Activated T-cell treated with anti-CD3 and anti-CD28 coated beads, Interleukin-2, amount 50 U/mL, for 72 hours (primary cell): ENCODE data around the gene KCNK17. TPM values are rescaled to one million over a fixed set of nuclear protein-coding genes. Genes with fewer than 3 reads are reported as not detected.
A peak's percentile ranks its signal among the peaks of the same experiment; 100 is the strongest.
"Not testable (repeated sequence)": the region's sequence is repeated elsewhere in the genome, so short reads cannot be mapped to it uniquely, and the experiment has no call there.

Source experiments
- ATAC-seq, 2 donors: fragments of 150-1000 bp; cut with Tn5 transposase; replicated peaks in 1 of 2; 2 replicates each; pipeline ENCODE4 v1.10.0; 2021; ENCODE audit warnings: moderate library complexity in 2 of 2, mild to moderate bottlenecking in 1 of 2
- DNase-seq, 2 donors: peaks; one replicate each; pipeline ENCODE4 v3.0.0; 2021 to 2022; ENCODE audit warnings: mixed read lengths in 1 of 2
- H3K27ac Mint-ChIP-seq: one replicate; pipeline ENCODE4 v1.8.0; 2022; ENCODE audit warnings: mild to moderate bottlenecking, moderate library complexity, mixed read lengths
- H3K27me3 Mint-ChIP-seq: one replicate; pipeline ENCODE4 v1.8.0; 2022; ENCODE audit warnings: low read depth, mixed read lengths
- H3K36me3 Mint-ChIP-seq, 2 donors: one replicate each; pipeline ENCODE4 v1.8.0; 2022; ENCODE audit warnings: mixed read lengths in 2 of 2, mild to moderate bottlenecking in 1 of 2; ENCODE audit not compliant: insufficient read depth in 2 of 2
- H3K4me1 Mint-ChIP-seq: one replicate; pipeline ENCODE4 v1.8.0; 2022; ENCODE audit warnings: low read depth, mixed read lengths
- H3K4me3 Mint-ChIP-seq, 2 donors: one replicate each; pipeline ENCODE4 v1.8.0; 2022; ENCODE audit warnings: mild to moderate bottlenecking in 2 of 2, mixed read lengths in 2 of 2, moderate library complexity in 2 of 2
- H3K9me3 Mint-ChIP-seq, 2 donors: one replicate each; pipeline ENCODE4 v1.8.0; 2022; ENCODE audit warnings: mixed read lengths in 2 of 2
- total RNA-seq, 2 donors: library from RNA; stranded (reverse); gene quantifications; one replicate each; pipeline ENCODE4 v1.2.3, GENCODE V29; 2022

KCNK17 gene
- total RNA-seq, 2 donors from 2014 or later: not detected

DNA sequence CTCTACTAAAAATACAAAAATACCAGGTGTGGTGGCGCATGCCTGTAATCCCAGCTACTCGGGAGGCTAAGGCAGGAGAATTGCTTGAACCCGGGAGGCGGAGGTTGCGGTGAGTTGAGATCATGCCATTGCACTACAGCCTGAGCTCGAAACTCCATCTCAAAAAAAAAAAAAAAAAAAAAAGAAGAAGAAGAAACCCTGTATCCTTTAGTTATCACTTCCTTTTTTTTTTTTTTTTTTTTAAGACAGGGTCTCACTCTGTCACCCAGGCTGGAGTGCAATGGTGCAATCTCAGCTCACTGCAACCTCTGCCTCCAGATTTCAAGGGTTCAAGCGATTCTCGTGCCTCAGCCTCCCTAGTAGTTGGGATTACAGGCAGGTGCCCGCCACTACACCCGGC lies 27.6 kb downstream of the KCNK17 start:
- not testable (repeated sequence) for ATAC-seq, H3K27ac Mint-ChIP-seq, DNase-seq, H3K4me3 Mint-ChIP-seq, H3K4me1 Mint-ChIP-seq, H3K9me3 Mint-ChIP-seq, H3K36me3 Mint-ChIP-seq
- peaks cover 17% of the 10 kb centered on the region for H3K27me3 Mint-ChIP-seq

DNA sequence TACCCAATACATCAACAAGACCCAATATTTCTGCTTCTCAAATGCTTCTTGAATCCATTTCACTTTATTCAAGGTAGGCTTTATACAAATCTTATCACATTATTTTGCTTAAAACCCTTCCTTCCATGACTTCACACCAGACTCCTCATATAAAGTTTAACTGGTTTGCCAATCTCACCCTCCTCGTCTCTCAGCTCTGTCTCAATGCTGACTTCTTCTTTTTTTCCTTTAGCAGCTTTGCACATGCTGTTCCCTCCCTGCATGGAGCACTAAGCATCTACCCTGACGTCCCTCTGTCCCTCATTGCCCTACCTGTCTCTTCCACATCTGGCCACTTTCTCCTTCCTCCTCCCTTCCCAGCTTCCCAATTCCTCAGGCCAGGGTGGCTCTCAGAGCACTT lies 31.4 kb downstream of the KCNK17 start:
- peaks cover 14% of the 10 kb centered on the region for H3K27me3 Mint-ChIP-seq
- no peak overlapping the region for H3K27ac Mint-ChIP-seq
- no peak overlapping the region for H3K4me3 Mint-ChIP-seq
- no peak for ATAC-seq
- no peak for DNase-seq
- no peaks in the 10 kb centered on the region for H3K36me3 Mint-ChIP-seq
- no peaks in the 10 kb centered on the region for H3K9me3 Mint-ChIP-seq
- no peaks in the 10 kb centered on the region for H3K4me1 Mint-ChIP-seq

DNA sequence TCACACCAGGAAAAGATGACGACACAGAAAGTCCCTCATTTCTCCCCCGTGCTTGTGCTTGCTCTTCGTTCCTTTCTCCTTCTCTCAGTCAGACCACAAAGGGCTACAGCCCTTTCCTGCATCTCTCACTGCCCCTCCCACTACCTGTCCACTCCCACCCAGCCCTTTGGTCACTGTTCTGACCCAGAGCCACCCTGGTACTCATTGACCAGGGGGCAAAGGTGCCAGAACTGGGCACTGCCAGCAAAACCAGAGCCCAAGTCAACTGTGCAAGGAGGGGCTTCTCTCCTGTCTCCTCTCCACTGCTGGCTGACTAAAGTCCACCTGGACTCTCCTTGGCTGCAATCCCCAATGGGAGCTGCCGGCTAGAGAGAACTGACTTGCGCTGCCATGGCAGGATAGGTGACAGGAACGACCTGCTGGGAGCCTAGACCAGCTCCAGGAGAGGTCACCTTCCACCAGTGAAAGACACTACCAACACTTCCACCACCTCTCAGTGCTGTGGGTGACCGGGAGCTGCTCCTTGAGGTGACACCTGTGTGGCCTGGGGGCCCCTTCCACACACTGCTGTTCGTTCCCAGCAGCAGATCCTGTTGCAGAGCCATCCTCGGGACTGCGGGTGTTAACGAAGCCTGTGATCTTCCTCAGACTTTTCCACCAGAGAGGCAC lies 32.8 kb downstream of the KCNK17 start:
- DNase-seq (no peak), ATAC-seq (no peak)
- Mint-ChIP-seq H3K27me3 (peaks cover 20% of the 10 kb centered on the region), H3K9me3 (no peaks in the 10 kb centered on the region), H3K4me1 (no peaks in the 10 kb centered on the region), H3K4me3 (no peak overlapping the region), H3K36me3 (no peaks in the 10 kb centered on the region), H3K27ac (no peak overlapping the region)

DNA sequence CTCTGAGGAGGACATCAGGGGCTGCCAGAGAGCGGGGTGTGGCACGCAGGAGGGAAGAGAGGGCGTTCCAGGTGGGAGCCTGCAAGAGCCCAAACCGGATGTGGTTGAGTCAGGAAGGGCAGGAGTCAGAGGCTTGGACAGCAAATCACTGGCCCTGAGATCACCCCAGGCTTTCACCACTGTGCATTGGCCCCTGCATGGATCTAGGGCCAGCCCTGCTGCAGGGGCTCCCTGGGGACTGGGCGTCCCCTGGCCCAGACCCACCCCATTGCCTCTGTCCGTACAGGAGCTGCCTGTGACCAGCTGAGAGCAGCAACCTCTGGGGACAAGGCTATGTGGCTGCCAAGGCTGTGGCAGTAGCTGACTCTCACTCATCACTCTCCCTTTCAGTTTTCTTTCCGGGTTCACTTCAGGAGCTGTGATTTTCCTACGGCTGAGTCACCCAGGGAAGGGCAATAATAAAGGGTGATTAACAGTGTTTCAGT lies 33.9 kb downstream of the KCNK17 start:
- ATAC-seq (no peak), DNase-seq (no peak)
- no peak overlapping the region for H3K27ac Mint-ChIP-seq
- H3K4me1 Mint-ChIP-seq: no peaks in the 10 kb centered on the region
- no peaks in the 10 kb centered on the region for H3K36me3 Mint-ChIP-seq
- H3K4me3 Mint-ChIP-seq: no peak overlapping the region
- peaks cover 20% of the 10 kb centered on the region for H3K27me3 Mint-ChIP-seq
- H3K9me3 Mint-ChIP-seq: no peaks in the 10 kb centered on the region

- no peaks in the 10 kb centered on the region for H3K4me1 Mint-ChIP-seq
- peaks cover 20% of the 10 kb centered on the region for H3K27me3 Mint-ChIP-seq
- H3K9me3 Mint-ChIP-seq: no peaks in the 10 kb centered on the region
- no peaks in the 10 kb centered on the region for H3K36me3 Mint-ChIP-seq
- DNase-seq (no peak), ATAC-seq (no peak)
- H3K27ac Mint-ChIP-seq: no peak overlapping the region
- no peak overlapping the region for H3K4me3 Mint-ChIP-seq
Observed at GRCh38 chr6:39279539-39279938, 34.7 kb downstream of the KCNK17 start.

DNA sequence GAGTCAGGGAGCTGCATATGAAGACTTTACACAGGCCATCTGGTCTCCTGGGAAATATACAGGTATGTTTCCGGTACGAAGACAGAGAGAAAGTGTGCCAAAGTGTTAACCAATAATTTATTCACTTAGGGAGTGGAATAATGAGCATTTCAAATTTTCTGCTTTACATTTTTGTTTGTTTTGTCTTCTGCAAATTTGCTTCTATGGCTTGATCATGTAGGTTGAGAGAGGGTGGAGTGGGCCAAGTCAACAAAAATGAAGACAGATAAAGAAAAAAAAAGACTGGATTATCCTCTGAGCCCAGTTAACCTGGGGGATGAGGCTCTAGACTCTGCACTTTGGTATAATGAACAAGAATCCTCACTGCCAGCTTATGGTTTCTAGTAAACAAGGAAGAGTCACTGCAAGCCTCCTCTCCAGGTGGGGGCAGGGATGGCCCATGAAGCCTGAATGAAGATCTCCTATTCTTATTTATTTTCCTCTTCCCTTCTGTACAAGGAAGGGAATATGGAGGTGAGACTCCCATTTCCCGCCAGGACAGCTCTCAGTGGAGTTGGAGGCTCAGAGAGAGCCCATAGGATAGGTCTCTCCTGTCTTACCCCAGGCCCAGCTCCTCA lies 37.7 kb downstream of the KCNK17 start:
- H3K27ac Mint-ChIP-seq: no peak overlapping the region
- peaks cover 12% of the 10 kb centered on the region for H3K27me3 Mint-ChIP-seq
- H3K9me3 Mint-ChIP-seq: no peaks in the 10 kb centered on the region
- H3K4me1 Mint-ChIP-seq: no peaks in the 10 kb centered on the region
- ATAC-seq (no peak), DNase-seq (no peak)
- no peaks in the 10 kb centered on the region for H3K36me3 Mint-ChIP-seq
- H3K4me3 Mint-ChIP-seq: no peak overlapping the region

DNA sequence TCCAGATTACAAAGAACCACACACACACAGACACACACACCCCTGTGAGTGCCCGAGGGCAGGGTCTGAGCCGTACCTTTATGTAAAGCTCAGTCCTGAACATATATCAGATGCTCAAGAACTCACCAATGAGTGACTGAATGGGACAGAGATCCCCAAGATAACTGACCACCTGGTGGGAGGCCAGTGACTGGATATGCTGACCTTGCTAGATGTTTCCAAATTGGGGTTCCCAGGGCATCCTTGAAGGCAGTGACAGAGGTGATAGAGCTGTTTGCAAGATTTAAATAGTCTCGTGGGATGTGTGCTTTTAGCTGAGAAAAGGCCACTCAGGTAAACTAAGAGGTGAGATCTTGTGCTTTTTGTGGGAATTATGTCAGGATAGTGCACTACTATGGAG lies 39.3 kb downstream of the KCNK17 start:
- ATAC-seq: no peak
- H3K36me3 Mint-ChIP-seq: no peaks in the 10 kb centered on the region

GRCh38 chr6:39274471-39274870 lies 39.7 kb downstream of the KCNK17 start:
- H3K9me3 Mint-ChIP-seq: no peaks in the 10 kb centered on the region
- no peak overlapping the region for H3K4me3 Mint-ChIP-seq
- no peak overlapping the region for H3K27ac Mint-ChIP-seq
- DNase-seq (no peak), ATAC-seq (no peak)
- H3K4me1 Mint-ChIP-seq: no peaks in the 10 kb centered on the region
- H3K36me3 Mint-ChIP-seq: no peaks in the 10 kb centered on the region
- H3K27me3 Mint-ChIP-seq: peaks cover 12% of the 10 kb centered on the region

More for the DNA sequence above, 39.3 kb downstream of the KCNK17 start:
- no peak overlapping the region for H3K27ac Mint-ChIP-seq
- peaks cover 12% of the 10 kb centered on the region for H3K27me3 Mint-ChIP-seq
- no peak for DNase-seq
- H3K4me1 Mint-ChIP-seq: no peaks in the 10 kb centered on the region
- no peaks in the 10 kb centered on the region for H3K9me3 Mint-ChIP-seq
- H3K4me3 Mint-ChIP-seq: no peak overlapping the region

GRCh38 chr6:39273406-39273821 lies 40.8 kb downstream of the KCNK17 start:
- Mint-ChIP-seq H3K4me1 (no peaks in the 10 kb centered on the region), H3K27me3 (peaks cover 12% of the 10 kb centered on the region), H3K36me3 (no peaks in the 10 kb centered on the region), H3K4me3 (no peak overlapping the region), H3K27ac (no peak overlapping the region), H3K9me3 (no peaks in the 10 kb centered on the region)
- ATAC-seq: no peak
- DNase-seq: no peak

DNA sequence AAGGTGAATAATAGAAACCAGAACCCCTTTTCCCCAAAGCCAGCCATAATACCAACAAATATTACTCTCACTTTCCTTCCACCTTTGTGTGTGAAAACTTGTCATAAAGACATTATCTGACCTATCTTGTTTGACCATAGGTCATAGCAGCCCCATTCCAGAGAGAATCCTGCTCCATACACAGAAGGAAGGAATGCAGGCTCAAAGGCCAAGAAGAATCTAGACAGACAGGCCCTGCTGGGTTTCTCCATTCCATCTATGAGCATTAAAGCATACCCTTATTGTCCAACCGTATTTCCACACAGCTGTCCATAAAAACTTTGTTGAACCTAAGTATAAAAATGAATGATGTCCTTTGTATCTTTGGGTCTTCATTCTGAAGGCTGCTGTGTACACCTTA lies 44.3 kb downstream of the KCNK17 start:
- no peak overlapping the region for H3K4me3 Mint-ChIP-seq
- no peak for DNase-seq
- ATAC-seq: no peak
- H3K36me3 Mint-ChIP-seq: no peaks in the 10 kb centered on the region
- no peak overlapping the region for H3K27ac Mint-ChIP-seq
- no peaks in the 10 kb centered on the region for H3K9me3 Mint-ChIP-seq
- H3K4me1 Mint-ChIP-seq: peaks cover 12% of the 10 kb centered on the region
- no peaks in the 10 kb centered on the region for H3K27me3 Mint-ChIP-seq

- no peaks in the 10 kb centered on the region for H3K36me3 Mint-ChIP-seq
- H3K9me3 Mint-ChIP-seq: no peaks in the 10 kb centered on the region
- H3K4me1 Mint-ChIP-seq: peaks cover 22% of the 10 kb centered on the region
- H3K27me3 Mint-ChIP-seq: no peaks in the 10 kb centered on the region
- H3K4me3 Mint-ChIP-seq: no peak overlapping the region
- ATAC-seq (no peak), DNase-seq (no peak)
- H3K27ac Mint-ChIP-seq: no peak overlapping the region
Observed at GRCh38 chr6:39268721-39269120, 45.5 kb downstream of the KCNK17 start.

DNA sequence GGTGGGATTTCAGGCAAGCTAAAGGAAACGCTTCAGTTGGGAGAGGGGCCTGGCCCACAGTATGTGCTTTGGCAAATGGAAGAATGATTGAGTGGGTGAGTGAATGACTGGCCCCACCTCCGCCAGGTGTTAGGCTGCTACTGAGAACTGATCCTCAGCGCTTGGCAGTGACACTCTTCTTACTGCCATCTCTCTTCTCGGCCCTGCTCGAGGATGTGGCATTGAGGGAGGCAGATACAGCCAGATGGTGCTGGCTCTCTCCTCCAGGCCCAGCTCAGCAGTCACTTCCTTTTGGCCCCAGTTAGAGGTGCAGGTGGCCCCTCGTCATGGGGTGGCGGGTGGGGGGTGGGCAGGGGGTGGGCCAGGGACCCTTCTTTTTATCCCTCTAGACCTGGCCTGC lies 46.0 kb downstream of the KCNK17 start:
- peaks cover 27% of the 10 kb centered on the region for H3K4me1 Mint-ChIP-seq
- H3K27ac Mint-ChIP-seq: no peak overlapping the region
- no peaks in the 10 kb centered on the region for H3K36me3 Mint-ChIP-seq

GRCh38 chr6:39266782-39267355 lies 47.4 kb downstream of the KCNK17 start:
- no peak for ATAC-seq
- no peak overlapping the region for H3K27ac Mint-ChIP-seq
- no peaks in the 10 kb centered on the region for H3K9me3 Mint-ChIP-seq
- no peak overlapping the region for H3K4me3 Mint-ChIP-seq
- peaks cover 30% of the 10 kb centered on the region for H3K4me1 Mint-ChIP-seq
- no peaks in the 10 kb centered on the region for H3K36me3 Mint-ChIP-seq
- H3K27me3 Mint-ChIP-seq: peaks cover 5% of the 10 kb centered on the region
- DNase-seq: peak in 1 of 2 donors; percentile 4

More for the DNA sequence above, 46.0 kb downstream of the KCNK17 start:
- no peak for ATAC-seq
- DNase-seq: no peak
- no peaks in the 10 kb centered on the region for H3K9me3 Mint-ChIP-seq
- H3K27me3 Mint-ChIP-seq: no peaks in the 10 kb centered on the region
- no peak overlapping the region for H3K4me3 Mint-ChIP-seq
